ENCODE data around the gene PARD3.

DNA sequence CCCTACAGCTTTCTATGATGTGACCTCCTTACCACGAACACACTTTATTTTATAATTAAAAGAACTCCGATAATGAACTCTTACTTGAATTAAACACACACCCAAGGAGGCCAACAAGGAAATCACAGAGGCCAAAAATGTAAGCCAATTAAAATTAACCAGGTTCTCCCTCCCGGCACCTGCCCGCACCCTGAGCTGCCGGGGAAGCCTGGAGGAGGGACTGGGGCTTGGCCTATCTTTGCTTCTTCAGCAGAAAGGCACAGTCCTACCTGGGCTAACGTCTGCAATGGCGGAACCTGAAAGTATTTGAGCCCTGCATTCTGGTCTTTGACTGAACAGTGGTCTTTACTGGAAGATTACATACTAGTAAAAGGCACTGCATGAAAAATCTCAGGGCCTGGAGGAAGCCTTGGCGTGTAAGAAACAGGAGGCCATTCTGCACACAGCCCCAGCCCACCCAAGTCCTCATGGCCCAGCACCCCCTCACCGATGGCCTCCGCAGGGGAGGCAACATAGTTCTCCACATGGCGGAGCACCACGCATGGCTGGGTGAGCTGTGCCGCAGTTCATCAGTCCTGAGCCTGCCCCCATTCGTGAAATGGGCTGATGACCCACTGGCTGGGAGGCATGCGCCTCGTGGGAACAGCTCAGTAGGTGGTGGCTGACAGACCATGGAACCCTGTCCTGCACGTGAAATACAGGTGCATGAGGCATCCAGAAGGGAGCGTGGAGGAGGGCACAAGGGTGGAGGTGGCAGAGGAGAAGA, 173.8 kb downstream of the PARD3 start:
- TF ChIP-seq, protein P1, sequence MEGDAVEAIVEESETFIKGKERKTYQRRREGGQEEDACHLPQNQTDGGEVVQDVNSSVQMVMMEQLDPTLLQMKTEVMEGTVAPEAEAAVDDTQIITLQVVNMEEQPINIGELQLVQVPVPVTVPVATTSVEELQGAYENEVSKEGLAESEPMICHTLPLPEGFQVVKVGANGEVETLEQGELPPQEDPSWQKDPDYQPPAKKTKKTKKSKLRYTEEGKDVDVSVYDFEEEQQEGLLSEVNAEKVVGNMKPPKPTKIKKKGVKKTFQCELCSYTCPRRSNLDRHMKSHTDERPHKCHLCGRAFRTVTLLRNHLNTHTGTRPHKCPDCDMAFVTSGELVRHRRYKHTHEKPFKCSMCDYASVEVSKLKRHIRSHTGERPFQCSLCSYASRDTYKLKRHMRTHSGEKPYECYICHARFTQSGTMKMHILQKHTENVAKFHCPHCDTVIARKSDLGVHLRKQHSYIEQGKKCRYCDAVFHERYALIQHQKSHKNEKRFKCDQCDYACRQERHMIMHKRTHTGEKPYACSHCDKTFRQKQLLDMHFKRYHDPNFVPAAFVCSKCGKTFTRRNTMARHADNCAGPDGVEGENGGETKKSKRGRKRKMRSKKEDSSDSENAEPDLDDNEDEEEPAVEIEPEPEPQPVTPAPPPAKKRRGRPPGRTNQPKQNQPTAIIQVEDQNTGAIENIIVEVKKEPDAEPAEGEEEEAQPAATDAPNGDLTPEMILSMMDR (conservative IDR thresholded peaks at IDR 0.05 in 1 of 2, IDR thresholded peaks at IDR 0.05 in 1 of 2; ENCODE audit: low read depth in 1 of 2, low read length in 2 of 2) = no peak
- no peak for TF ChIP-seq EZH2 (IDR thresholded peaks at IDR 0.05; ENCODE audit: low read length, missing control alignments)

Measured in fibroblast of lung (primary cell).